GM18870 (cell line): Measurements from ENCODE around the gene LMOD3.

ENCODE experiments used
- ATAC-seq: cut with Tn5 transposase; IDR thresholded peaks from one replicate; pipeline ENCODE4 v1.9.1; 2021; ENCODE audit warnings: moderate library complexity; ENCODE audit not compliant: unreplicated experiment

The LMOD3 gene

DNA sequence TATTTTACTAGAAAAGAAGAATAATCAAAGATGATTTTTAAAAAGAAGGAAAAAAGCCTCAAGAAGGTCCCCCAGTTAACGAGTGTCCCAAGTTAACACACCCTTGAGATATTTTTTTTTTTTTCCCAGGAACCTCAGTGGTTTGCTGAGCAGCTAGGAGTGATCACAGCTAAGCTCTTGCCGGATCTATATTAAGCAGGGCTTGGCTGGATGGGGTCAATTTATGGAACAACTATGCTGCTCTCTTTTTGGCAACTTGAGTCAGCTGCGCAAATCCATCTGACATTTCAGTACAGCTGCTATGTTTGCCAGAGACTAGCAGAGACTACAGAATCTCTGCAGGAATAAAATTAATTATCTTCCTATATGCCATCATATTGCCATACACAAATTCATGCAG lies at the start of gene LMOD3:
Gene LMOD3 (minus strand): TSS at position 193 of the 400 bp plus-strand sequence. CDS start 209 bp downstream, outside the sequence.
- no peak for ATAC-seq

DNA sequence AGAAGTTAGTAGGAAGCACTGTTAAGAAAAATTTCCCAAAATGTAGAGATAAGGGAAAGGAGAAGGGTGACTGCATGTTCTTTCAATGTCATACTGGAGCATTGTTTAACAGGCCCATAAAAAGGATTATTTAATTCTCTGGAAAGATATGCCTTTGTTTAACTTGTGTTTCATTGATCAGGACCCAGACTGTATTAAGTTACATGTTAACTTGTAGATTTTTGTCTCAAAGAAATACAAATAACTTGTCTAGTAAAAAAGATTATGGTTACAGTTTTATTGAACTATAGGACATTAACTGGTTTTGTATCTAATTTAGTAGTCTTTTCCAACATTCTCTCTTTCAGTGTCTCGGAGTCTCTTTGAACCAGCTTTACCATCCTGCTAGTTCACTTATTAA lies 49.7 kb upstream of the LMOD3 start:
- ATAC-seq: no peak

DNA sequence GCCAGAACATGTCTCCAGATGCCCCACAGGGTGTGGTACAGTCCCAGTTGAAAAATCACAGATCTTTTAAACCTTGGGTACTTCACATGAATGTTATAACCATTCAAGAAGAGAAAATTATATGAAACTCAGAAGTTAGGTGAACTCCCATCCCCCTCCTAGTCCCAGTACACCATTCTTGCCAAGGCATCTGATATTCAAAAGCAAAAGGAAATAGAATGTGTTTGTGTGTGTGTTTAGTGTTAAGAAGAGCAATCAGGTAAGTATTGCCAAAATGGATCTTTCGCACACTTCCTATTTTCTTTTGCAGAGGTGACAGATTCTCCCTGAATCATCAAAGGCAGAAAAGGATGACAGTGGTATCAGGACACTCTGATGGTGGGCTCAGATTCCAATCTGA lies 44.1 kb upstream of the LMOD3 start:
- no peak for ATAC-seq

GRCh38 chr3:69165744-69166143 lies 43.3 kb upstream of the LMOD3 start:
- no peak for ATAC-seq

- no peak for ATAC-seq
Observed at GRCh38 chr3:69164296-69164695, 41.9 kb upstream of the LMOD3 start.

DNA sequence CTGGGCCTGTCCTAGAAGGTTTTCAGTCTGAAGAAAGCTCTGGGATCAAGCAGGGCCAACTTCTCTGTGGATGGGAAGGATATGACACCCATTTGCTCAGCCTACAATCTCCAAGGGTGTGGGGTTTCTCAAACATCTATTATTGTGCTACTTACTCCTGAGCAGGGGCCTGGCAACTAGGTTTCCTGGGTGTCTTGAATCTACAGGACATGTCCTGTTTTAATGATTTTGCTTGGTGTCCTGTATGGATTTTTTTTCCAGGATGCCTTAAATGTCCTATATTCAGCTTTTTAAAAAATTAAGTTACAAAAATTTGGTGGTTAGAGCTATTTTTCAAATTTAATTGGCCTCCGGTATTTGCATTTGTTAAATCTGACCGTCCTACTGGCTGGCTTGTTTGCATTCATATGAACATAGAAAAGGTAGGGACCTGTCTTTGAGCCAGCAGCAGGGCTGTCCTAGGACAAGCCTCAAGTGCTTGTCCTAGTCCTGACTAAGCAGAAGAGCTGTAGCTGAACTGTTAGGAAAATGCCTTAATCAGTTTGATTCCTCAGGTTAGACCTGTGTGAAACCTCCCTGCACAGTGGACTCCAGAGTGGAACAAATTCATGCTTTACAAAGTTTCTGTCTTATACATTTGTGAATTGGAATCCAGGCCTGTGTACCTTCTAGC lies 40.0 kb upstream of the LMOD3 start:
- no peak for ATAC-seq

DNA sequence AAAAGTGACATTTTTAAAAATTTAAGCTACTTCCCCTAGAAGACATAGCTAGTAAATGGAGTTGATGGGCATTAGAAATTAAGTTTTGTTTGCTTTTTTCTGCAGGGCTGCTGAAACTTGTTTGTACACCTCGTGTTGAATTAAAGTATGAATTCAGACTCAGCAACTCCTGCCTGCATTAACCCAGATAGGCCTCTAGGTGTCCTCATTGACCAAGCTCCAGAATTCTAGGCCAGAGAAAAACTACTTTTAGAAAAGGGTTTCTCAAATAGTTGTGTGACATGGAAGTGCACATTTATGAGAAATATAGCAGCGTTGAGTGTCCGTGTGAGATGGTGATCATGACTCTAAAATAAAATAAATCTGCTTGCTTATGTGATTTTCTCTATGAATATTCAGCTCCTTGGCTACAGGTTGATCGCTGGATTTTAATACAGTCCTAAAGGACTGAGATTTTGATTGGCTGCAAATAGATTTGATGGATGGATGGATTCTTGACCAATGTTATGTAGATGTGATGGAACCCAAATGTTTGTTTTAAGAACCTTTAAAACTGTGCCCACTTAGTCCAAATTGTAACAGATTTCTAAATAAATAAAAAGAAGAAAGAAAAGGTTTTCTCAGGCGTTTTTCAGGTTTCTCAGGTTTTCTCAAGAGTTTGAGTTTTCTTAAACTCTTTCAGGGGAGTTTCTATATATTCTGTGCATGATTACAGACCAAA lies 39.4 kb upstream of the LMOD3 start:
- peak; percentile 58 for ATAC-seq

GRCh38 chr3:69160525-69160924 lies 38.1 kb upstream of the LMOD3 start:
- no peak for ATAC-seq

DNA sequence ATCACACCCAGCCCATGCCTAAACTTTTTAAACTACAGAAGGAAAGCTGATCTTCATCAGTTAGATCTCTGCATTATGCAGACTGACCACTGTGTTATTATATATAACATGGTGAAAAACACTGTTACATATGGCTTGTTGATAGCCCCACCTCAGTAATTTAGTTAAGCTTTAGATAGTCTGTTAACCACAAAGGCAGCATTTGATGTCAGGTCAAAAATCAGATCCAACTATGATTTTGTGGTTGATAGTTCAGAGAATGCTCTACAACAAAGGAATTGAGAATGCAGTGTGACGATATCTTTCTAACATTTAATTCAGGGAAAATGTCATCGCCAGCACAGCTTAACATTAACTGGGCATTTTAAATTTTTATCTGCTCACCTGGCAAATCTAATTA lies 37.7 kb upstream of the LMOD3 start:
- no peak for ATAC-seq

DNA sequence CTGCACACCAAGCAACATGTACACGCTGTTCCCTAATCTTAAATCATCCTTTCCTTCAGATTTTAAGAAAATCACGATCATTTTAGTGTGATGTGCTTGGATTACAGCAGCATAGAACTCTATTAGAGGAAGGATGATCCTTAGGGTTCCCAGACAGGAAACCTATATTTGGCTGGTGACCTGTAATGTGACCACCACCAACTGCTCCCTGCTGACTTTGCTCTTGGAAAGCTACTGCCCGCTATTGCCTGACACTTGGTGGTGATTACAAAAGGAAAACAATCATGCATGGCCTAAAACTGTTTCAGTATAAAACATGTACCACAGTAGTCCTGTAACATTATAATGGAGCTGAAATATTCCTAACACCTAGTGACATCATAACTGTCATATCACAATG lies 27.2 kb upstream of the LMOD3 start:
- no peak for ATAC-seq

GRCh38 chr3:69145688-69146087 lies 23.3 kb upstream of the LMOD3 start:
- no peak for ATAC-seq

GRCh38 chr3:69144631-69145245 lies 22.3 kb upstream of the LMOD3 start:
- ATAC-seq: no peak

DNA sequence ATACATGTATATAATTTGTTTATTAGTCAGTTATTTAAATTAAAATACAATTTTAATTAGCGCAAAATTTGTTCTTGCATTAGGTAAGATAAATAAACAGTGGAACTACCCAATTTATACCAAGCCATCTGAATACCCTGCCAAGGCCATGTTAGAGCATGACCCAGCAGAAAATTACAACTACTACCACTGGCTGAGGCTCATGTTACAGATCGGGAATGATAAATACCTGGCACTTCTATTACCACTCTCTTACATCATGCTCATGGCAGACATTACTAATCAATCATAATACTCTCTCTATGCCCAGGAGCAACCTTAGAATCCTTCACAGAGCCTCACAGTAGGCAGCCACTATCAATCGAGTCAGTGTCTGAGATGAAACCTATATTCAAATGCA lies 21.2 kb upstream of the LMOD3 start:
- no peak for ATAC-seq

DNA sequence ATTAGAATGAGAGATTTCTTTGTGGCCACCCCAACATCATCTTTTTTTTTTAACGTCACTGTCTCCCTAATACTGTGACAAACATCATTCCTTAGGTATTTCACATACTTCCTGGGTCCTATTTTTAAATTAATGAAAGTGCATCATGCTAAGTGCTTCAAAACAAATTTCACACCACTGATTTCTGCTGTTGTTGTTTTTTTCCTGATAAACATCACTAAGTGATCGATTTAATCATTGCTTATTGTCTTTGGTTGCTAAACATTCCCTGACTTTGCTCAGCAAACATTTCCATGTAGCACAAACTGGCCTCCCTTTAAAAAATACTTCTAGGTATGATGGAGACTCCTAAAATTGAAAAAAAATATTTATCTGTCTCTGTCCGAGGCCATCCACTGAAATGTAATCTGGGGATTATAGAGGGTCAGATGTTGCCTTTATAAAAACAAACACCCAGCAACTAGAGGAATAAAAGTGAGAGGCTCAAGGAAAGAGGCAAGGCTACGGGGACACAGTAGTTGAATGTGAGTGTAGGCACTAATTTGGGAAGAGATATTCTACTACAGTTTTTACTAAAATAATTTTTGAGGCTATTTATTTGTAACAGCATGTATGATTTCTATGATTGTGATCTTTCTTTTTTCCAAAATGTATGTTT lies 20.5 kb upstream of the LMOD3 start:
- no peak for ATAC-seq

- ATAC-seq: no peak
Observed at GRCh38 chr3:69142090-69142489, 19.7 kb upstream of the LMOD3 start.

DNA sequence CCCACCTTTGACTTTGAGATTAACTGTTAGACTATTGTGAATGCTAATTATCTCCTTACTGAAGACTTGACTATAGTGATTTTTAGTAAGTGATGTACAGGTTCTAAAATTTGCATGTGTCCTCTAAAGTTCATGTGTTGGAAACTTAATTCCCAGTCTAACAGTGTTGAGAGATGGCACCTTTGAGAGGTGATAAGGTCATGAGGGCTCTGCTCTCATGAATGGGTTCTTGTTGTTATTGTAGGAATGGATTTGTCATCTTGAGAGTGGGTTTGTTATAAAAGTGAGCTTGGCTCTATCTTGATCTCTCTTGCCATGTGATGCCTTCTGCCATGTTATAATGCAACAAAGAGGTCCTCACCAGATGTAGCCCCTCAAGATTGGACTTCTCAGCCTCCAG lies 18.9 kb upstream of the LMOD3 start:
- ATAC-seq: no peak

DNA sequence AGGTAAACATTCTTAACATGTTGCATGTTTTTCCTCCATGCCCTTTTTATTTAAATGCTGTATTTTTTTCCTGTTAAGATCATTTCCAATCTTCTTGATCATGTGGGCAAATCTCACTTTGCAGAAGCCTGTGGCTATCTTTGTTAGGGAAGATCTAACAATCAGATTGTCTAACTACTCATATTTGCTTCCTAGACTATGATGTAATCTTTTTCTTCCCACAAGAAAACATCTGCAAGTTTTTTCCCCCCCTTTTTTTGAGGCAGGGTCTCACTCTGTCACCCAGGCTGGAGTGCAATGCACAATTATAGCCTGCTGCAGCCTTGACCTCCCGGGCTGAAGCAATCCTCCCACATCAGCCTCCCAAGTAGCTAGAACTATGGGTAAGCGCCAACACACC lies 15.0 kb upstream of the LMOD3 start:
- ATAC-seq: no peak

DNA sequence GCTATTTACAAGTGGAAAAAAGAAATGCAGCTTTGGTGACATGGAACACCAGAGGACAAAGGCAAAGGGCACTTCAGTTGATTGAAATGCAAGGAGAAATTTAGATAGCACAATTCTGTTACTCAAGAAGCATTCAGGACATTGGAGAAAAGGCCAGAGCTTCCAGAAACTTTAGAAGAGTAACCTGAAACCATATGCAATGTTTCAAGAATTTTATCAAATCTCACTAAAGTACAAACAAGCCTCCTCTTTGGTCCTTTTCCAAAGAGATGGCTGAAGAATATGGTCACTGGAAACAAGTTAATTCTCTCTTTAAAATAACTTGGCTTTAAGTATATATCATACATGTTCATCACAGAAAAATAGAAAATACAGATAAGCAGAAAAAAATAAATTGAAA lies 14.6 kb upstream of the LMOD3 start:
- ATAC-seq: no peak

GRCh38 chr3:69130689-69131088 lies 8.3 kb upstream of the LMOD3 start:
- peak; percentile 84 for ATAC-seq

GRCh38 chr3:69129531-69129930 lies 7.1 kb upstream of the LMOD3 start:
- ATAC-seq: no peak

DNA sequence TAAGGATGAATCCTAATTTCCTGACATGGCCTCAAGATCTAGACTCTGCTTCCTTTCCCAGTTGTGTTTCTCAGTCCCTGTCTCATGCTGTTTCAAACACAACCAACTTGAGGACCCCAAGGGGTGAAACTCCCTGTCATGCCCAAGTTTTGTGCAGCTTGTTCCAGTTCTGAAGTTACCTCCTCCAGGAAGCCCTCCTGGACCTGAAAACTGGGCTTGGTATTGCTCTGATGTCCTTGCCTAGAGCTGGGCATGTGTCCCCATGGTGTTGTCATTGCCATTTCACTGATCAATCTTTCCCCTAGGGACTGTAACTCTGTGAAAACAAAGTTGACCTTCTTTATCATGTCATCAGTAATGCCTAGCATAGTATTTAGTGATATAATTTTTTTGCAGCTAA lies 6.1 kb upstream of the LMOD3 start:
- no peak for ATAC-seq

- ATAC-seq: no peak
Observed at GRCh38 chr3:69126999-69127398, 4.6 kb upstream of the LMOD3 start.
